Measurements from ENCODE around the gene THAP4. TPM values are rescaled to one million over a fixed set of nuclear protein-coding genes. Genes with fewer than 3 reads are reported as not detected.
A peak's percentile ranks its signal among the peaks of the same experiment; 100 is the strongest.

THAP4 gene
- total RNA-seq, 1 donor from 2014 or later = 39.2 TPM

GRCh38 chr2:241547781-241548450 lies 89.0 kb downstream of the THAP4 start:
- no peak for DNase-seq (ENCODE audit: low read depth)

- peak; percentile 85 for DNase-seq (ENCODE audit: low read depth)
Measured at GRCh38 chr2:241546771-241547498, 90.0 kb downstream of the THAP4 start.

GRCh38 chr2:241545523-241546473 lies 91.2 kb downstream of the THAP4 start:
- no peak for DNase-seq (ENCODE audit: low read depth)

DNA sequence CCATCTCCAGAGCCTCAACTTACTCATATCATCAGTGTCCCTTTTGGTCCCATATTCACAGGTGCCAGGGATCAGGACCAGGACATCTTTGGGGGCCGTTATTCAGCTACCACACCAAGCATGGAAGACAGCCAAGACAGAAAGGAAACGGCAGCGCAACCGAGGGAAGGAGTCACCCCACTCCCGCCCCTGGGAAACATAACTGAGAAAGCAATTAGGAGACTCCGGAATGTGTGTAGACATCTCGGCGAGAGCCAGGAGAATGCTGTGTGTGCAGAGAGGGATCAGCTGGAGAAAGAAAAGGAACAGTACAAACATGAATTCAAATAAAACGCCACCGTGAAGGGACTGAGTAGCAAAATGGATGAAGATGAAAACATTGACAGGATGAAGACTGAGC lies 91.9 kb downstream of the THAP4 start:
- no peak for DNase-seq (ENCODE audit: low read depth)

GRCh38 chr2:241542278-241542605 lies 94.7 kb downstream of the THAP4 start:
- no peak for DNase-seq (ENCODE audit: low read depth)

DNA sequence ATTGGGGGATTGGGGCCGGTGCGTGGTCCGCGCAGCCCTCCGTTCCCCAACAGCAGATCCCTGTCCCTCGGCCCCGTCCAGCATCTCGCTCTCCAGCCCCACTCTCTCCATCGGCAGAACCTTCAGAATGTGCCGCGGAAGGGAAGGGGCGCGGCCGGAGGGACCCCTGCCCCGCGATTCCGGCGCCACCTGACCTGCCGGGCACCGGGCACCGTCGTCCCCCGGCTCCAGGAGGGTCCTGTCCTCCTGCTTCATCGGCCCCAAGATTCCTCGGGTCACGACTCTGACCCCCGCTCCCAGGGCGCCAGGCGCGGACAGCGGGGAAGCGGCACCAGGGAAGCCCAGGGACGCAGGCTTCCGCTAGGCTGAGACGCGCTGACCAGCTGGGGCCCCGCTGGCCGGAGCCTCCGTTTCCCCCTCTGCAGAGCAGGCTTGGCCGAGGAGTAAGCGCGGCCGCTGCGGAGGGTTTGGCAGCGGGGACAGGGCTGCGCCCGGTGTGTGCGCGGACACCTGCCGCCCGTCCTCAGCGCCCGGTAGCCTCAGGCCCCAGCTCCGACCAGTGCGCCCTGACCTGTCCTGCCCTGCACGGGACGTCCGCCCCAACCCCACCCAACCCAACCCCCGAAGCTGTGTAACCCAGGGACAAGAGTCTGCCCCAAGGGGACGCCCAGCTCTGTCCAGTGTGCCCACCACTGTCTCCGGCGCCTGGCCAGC lies 95.2 kb downstream of the THAP4 start:
- no peak for DNase-seq (ENCODE audit: low read depth)

DNA sequence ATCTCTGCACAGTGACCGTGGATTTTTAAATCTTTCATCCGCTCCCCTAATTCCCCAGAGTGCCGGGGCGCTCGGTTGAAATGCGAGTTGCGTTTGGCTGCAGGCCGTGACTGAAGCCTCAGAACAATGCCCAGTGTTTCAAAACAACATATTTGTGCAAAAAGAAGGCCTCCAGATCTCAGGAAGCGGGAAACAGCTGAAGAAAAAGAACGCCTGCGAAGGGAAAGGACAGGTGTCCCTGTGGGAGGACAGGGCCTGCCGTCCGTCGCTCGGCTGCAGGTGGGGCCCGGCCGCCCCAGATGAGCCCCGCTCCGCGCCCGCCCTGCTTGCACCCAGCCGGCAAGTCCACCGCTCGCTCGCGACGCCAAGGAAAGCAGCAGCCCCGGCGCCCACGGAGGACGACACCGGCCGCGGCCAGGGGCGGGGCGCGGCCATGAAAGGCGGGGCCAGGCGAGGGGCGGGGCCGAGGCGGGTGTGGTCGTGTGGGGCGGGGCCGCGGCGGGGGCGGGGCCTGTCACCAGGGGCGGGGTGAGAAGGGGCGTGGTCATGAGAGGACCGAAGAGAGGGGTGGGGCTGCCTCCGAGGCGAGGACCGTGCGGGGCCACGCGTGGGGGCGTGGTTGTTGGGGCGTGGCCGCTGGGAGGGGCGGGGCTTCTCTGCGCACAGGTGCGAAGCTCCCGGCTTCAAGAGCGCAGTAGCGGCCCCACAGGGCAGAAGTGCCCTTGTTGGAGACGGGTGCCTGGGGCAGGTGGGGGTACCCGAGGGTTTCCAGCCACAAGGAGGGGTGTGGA lies 96.0 kb downstream of the THAP4 start:
- DNase-seq (ENCODE audit: low read depth) = no peak

- DNase-seq (ENCODE audit: low read depth) = no peak
Measured at GRCh38 chr2:241540401-241540770, 96.6 kb downstream of the THAP4 start.

DNA sequence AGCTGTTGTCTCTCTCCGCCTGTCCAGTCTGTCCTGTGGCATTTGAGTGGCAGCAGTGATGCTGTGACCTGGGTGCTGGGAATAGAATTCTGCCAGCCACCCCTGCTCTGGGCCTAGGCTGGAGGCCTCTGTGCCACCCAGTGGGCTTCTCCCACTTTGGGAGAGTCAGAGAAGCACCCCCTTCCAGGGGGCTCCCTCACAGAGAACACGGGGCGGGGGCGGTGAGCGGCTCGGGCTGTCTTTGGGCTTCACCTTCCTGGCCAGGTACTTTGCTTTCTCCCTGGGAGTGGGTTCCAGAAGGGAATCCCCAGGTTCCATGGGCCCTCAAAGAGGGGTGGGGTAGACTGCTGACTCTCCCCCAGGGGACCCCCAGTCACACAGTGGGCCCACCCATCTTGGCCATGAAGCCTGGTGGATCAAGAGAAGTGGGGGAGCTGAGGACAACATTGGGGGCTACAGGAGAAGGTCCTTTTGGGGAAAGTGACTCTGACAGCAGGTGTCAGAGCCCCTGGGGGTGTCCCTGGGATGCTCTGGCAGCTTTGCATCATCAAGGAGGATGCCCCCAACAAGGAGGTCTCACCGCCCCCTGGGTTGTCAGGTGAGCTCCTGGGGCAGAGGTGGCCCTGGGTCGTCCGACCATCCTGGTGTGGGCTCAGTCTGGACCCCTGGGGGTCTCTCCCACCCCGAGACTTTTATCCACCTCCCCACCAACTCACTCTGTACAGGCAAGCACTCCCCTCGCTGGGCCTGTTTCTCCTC lies 97.2 kb downstream of the THAP4 start:
- no peak for DNase-seq (ENCODE audit: low read depth)

DNA sequence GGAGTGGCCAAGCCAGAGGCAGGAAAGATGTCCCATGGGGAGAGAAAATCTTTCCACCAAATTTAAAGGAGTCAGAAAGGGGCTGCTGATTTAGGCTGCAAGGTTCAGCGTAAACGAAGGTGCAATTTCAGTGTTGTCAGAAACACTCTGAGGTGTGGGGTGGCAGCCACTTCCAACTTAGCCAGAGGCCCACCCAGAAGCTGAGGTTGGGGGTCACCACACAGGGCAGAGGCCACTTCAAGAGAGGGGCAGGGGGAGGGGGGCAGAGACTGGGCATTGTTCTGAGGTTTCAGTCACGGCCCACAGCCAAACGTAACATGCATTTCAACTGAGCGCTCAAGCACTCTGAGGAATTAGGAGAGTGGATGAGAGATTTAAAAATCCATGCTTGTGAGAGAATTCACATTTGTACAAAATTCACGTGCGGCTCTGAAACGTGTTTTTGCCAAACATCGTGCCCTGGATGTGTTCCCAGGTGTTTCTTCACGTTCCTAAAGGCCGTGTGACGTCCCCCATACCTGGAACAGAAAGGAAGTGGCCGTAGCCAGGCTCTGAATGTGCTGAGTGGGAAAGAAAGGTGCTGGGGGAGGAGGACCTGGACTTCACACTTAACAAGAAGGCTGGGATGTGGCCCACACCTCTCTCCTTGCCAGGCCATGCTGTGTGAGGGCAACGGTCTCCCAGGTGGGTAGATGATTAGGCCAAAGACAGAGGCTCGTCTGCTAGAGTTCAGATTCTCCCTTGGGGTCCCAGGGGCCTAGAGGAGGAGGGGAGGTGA lies 97.9 kb downstream of the THAP4 start:
- no peak for DNase-seq (ENCODE audit: low read depth)

GRCh38 chr2:241535871-241536655 lies 100.9 kb downstream of the THAP4 start:
- no peak for DNase-seq (ENCODE audit: low read depth)

- no peak for DNase-seq (ENCODE audit: low read depth)
Measured at GRCh38 chr2:241534701-241535375, 102.1 kb downstream of the THAP4 start.

Other genes with a start within 250 kb of the THAP4 start
- 240 and 280 TPM in 2 replicates for gene STK25, start 128.6 kb downstream of the THAP4 start, total RNA-seq
- gene BOK, start 78.4 kb downstream of the THAP4 start, total RNA-seq = 57.0 and 61.0 TPM in 2 replicates
- gene ATG4B, start 535 bp upstream of the THAP4 start, total RNA-seq = 53.0 and 106 TPM in 2 replicates
- 12.2 and 47.4 TPM in 2 replicates for gene DTYMK, start 49.7 kb upstream of the THAP4 start, total RNA-seq
- 15.1 and 22.7 TPM in 2 replicates for gene ING5, start 64.9 kb upstream of the THAP4 start, total RNA-seq
- gene D2HGDH, start 97.5 kb upstream of the THAP4 start, total RNA-seq = 12.5 and 22.4 TPM in 2 replicates
- 0.17 and 0.70 TPM in 2 replicates for gene GAL3ST2, start 139.7 kb upstream of the THAP4 start, total RNA-seq
- 0.40 TPM in 1 of 2 replicates, not detected in the other for gene NEU4, start 172.0 kb upstream of the THAP4 start, total RNA-seq
- 0.15 TPM in 1 of 2 replicates, not detected in the other for gene PDCD1, start 221.7 kb upstream of the THAP4 start, total RNA-seq
- gene RTP5, start 232.6 kb upstream of the THAP4 start, total RNA-seq = not detected in 2 replicates

Measured in renal cortical epithelial cell (primary cell).